GM23338 (cell line): ENCODE data around the gene USP7. TPM values are rescaled to one million over a fixed set of nuclear protein-coding genes. Genes with fewer than 3 reads are reported as not detected.

ENCODE experiments used
- ATAC-seq: fragments of 200-7000 bp; cut with Tn5 transposase; 3 replicates; pipeline ENCODE4 v1.9.1; 2020
- DNase-seq: peaks from one replicate; pipeline ENCODE4 v3.0.0-alpha.2; 2015; ENCODE audit warnings: low spot score
- H2AFZ ChIP-seq: fragments of 200-600 bp; sonication (generic); 2 replicates; pipeline ENCODE4 v1.8.0; 2016; ENCODE audit warnings: antibody characterized with exemption, mild to moderate bottlenecking, moderate library complexity
- H3F3A ChIP-seq: fragments of 200-600 bp; sonication (generic); replicated peaks from 2 replicates; pipeline ENCODE4 v1.8.0; 2017; ENCODE audit warnings: antibody characterized with exemption, mixed run types, low read depth
- H3K27ac ChIP-seq: fragments of 200-600 bp; sonication (generic); 2 replicates; pipeline ENCODE4 v1.6.1; 2016; ENCODE audit warnings: low read depth
- H3K27me3 ChIP-seq: fragments of 200-600 bp; sonication (generic); 2 replicates; pipeline ENCODE4 v1.8.0; 2016; ENCODE audit warnings: mild to moderate bottlenecking, mixed run types, moderate library complexity; ENCODE audit not compliant: insufficient read depth
- H3K36me3 ChIP-seq: fragments of 200-600 bp; sonication (generic); 2 replicates; pipeline ENCODE4 v1.8.0; 2016; ENCODE audit warnings: mild to moderate bottlenecking; ENCODE audit not compliant: insufficient read depth
- H3K4me1 ChIP-seq: fragments of 200-600 bp; sonication (generic); 2 replicates; pipeline ENCODE4 v1.8.0; 2016; ENCODE audit warnings: mild to moderate bottlenecking, moderate library complexity; ENCODE audit not compliant: insufficient read depth
- H3K4me2 ChIP-seq: fragments of 200-600 bp; sonication (generic); 2 replicates; pipeline ENCODE4 v1.7.1; 2017; ENCODE audit warnings: mixed run types
- H3K4me3 ChIP-seq: fragments of 200-600 bp; sonication (generic); 2 replicates; pipeline ENCODE4 v1.6.1; 2016; ENCODE audit warnings: mixed run types
- H3K79me2 ChIP-seq: fragments of 200-600 bp; sonication (generic); replicated peaks from 2 replicates; pipeline ENCODE4 v1.8.0; 2017; ENCODE audit warnings: mild to moderate bottlenecking; ENCODE audit not compliant: insufficient read depth
- H3K9me2 ChIP-seq: fragments of 200-600 bp; sonication (generic); 2 replicates; pipeline ENCODE4 v1.8.0; 2017; ENCODE audit not compliant: insufficient read depth
- H4K20me1 ChIP-seq: fragments of 200-600 bp; sonication (generic); replicated peaks from 2 replicates; pipeline ENCODE4 v1.8.0; 2017; ENCODE audit warnings: mild to moderate bottlenecking; ENCODE audit not compliant: insufficient read depth
- H3K27ac Mint-ChIP-seq: 2 replicates; pipeline ENCODE4 v1.8.0; 2020; ENCODE audit warnings: inconsistent platforms, mild to moderate bottlenecking, moderate library complexity, mixed read lengths
- H3K27me3 Mint-ChIP-seq: 3 replicates; pipeline ENCODE4 v1.8.0; 2022; ENCODE audit warnings: low read depth, mild to moderate bottlenecking, moderate library complexity, mixed read lengths, inconsistent platforms; ENCODE audit not compliant: insufficient read depth, poor library complexity
- H3K36me3 Mint-ChIP-seq: 3 replicates; pipeline ENCODE4 v1.8.0; 2021; ENCODE audit warnings: low read depth, mild to moderate bottlenecking, inconsistent platforms, moderate library complexity, mixed read lengths
- H3K4me1 Mint-ChIP-seq: 3 replicates; pipeline ENCODE4 v1.8.0; 2020; ENCODE audit warnings: mild to moderate bottlenecking, inconsistent platforms, mixed read lengths
- H3K4me3 Mint-ChIP-seq: 3 replicates; pipeline ENCODE4 v1.8.0; 2021; ENCODE audit warnings: moderate library complexity, mild to moderate bottlenecking, inconsistent platforms, mixed read lengths
- H3K9me3 Mint-ChIP-seq: 3 replicates; pipeline ENCODE4 v1.8.0; 2020; ENCODE audit warnings: moderate library complexity, mild to moderate bottlenecking, inconsistent platforms, mixed read lengths
- CREB1 ChIP-seq: fragments of 250-450 bp; sonication (Bioruptor Pico); IDR thresholded peaks from 2 replicates; pipeline ENCODE4 v1.5.0; 2020; ENCODE audit warnings: low read depth, mild to moderate bottlenecking, moderate library complexity
- EZH2phosphoT487 ChIP-seq: fragments of 200-600 bp; sonication (generic); IDR thresholded peaks from one replicate; pipeline ENCODE4 v1.8.1; 2018; ENCODE audit warnings: antibody characterized with exemption; ENCODE audit not compliant: unreplicated experiment
- POLR2AphosphoS5 ChIP-seq: IDR thresholded peaks from 2 replicates; pipeline ENCODE4 v1.6.1; 2016; ENCODE audit warnings: antibody characterized with exemption, low read depth
- STAT1 ChIP-seq: IDR thresholded peaks from one replicate; pipeline ENCODE4 v1.6.1; 2016; ENCODE audit warnings: antibody characterized with exemption; ENCODE audit not compliant: unreplicated experiment
- ZNF114 ChIP-seq: fragments of 250-450 bp; sonication (Bioruptor Pico); IDR thresholded peaks from 2 replicates; pipeline ENCODE4 v1.5.0; 2020; ENCODE audit warnings: mild to moderate bottlenecking, moderate library complexity
- ZNF331 ChIP-seq: fragments of 250-450 bp; sonication (Bioruptor Pico); IDR thresholded peaks from 2 replicates; pipeline ENCODE4 v1.5.0; 2020; ENCODE audit warnings: low read depth, mild to moderate bottlenecking, moderate library complexity
- polyA plus RNA-seq: library from polyadenylated mRNA; unstranded; fragments of >200 nt; fragmentation: Nextera tagmentation; extraction: Ambion mirVana; gene quantifications from 2 replicates; pipeline ENCODE4 v1.2.1, GENCODE V29; 2016
- total RNA-seq: library from RNA; depleted of rRNA; stranded (reverse); fragments of >200 nt; shearing (Covaris generic); gene quantifications from 2 replicates; pipeline ENCODE4 v1.2.3, GENCODE V29; 2014
- TF ChIP-seq, protein P1 (sequence below), 2 experiments: fragments of 200-600 bp in 1 of 2; sonication (generic) in 1 of 2; conservative IDR thresholded peaks; 2 replicates each; pipeline versions ENCODE4 v1.5.1 to v1.6.1; 2016 to 2017; ENCODE audit warnings: antibody characterized with exemption in 2 of 2, low read depth in 2 of 2, mild to moderate bottlenecking in 2 of 2, moderate library complexity in 1 of 2
- TF ChIP-seq, protein P2 (sequence below): fragments of 250-450 bp; sonication (Bioruptor Pico); IDR thresholded peaks from 2 replicates; pipeline ENCODE4 v1.5.0; 2020; ENCODE audit warnings: mild to moderate bottlenecking, moderate library complexity
- TF ChIP-seq, protein P3 (sequence below): IDR thresholded peaks from one replicate; pipeline ENCODE4 v1.6.1; 2018; ENCODE audit warnings: antibody characterized with exemption; ENCODE audit not compliant: unreplicated experiment
- TF ChIP-seq, protein P4 (sequence below): IDR thresholded peaks from 2 replicates; pipeline ENCODE4 v1.6.1; 2016; ENCODE audit warnings: antibody characterized with exemption

Gene USP7
- total and polyA plus RNA-seq, 2 experiments from 2014 or later: 42.3 to 130 TPM

DNA sequence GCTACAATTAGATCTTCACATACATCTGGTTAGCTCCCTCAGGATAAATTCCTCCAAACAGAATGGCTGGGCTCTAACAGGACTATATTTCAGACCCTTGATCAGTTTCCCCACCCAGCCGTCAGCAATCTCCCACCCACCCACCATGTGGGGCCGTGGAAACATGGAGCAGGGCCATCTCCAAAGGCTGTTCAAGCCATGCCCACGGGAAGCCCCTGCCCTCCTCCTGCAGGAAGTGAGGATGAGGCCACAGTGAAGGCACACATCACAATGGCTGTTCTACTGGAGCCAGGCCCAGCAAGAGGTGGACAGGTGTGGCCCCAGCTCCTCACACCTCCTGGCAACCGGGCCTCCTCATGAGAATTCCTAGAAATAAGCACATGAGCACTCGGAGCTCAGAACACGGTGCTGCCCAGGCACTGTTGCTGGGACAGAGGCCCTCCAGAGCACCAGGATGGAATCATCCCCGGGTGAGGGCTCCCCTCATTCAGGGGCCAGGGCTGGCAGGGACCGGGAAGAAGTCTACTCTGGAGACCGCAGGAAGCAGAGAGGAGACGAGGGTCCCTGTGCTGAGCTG is 81.6 kb downstream of the USP7 start, which contains the start of gene LITAFD (continued):
- TF ChIP-seq STAT1 (no peak), EZH2phosphoT487 (no peak), ZNF114 (no peak), ZNF331 (no peak), CREB1 (CRISPR knock-in tag) (no peak)

DNA sequence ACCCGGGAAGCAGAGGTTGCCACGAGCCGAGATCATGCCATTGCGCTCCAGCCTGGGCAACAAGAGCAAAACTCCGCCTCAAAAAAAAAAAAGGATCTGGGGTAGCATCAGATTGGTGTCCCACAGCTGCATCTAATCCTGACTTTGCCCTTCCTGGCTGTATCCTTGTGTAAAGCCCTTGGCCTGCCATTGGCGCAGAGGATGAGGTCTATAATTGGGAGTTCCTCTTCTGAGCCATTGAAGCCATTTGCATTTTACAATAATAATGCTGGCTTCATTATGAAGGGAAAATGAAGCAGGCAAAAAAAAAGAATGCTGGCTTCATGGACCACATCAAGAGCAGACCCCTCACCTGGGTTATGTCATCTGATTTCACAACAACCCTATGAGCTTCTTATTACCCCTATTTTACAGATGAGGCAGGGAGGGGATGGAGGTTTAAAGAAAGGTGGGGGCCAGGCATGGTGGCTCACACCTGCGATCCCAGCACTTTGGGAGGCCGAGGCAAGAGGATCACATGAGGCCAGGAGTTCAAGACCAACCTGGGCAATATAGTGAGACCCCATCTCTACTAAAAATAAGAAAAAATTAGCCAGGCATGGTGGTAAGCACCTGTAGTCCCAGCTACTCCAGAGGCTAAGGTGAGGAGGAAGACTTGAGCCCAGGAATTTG is 82.7 kb downstream of the USP7 start:
- no peak overlapping the region for H2AFZ ChIP-seq
- H3F3A ChIP-seq: 0 out of 2 replicates have a peak, but pooled peaks cover 3% of the 10 kb centered on the region
- H3K79me2 ChIP-seq: no peaks in the 10 kb centered on the region
- H3K27ac Mint-ChIP-seq: no peak overlapping the region
- ATAC-seq (no peak), DNase-seq (no peak)
- H3K27ac ChIP-seq: no peak overlapping the region
- H3K36me3 Mint-ChIP-seq: no peaks in the 10 kb centered on the region; the same call in 1 of the 3 replicates
- no peaks in the 10 kb centered on the region for H4K20me1 ChIP-seq
- no peak overlapping the region for H3K4me3 Mint-ChIP-seq
- H3K9me2 ChIP-seq: no peaks in the 10 kb centered on the region
- H3K4me1 ChIP-seq: peaks cover 15% of the 10 kb centered on the region
- H3K27me3 ChIP-seq: no peaks in the 10 kb centered on the region
- H3K36me3 ChIP-seq: no peaks in the 10 kb centered on the region
- H3K27me3 Mint-ChIP-seq: peaks cover 25% of the 10 kb centered on the region
- H3K4me2 ChIP-seq: no peak overlapping the region
- TF ChIP-seq, protein P1, sequence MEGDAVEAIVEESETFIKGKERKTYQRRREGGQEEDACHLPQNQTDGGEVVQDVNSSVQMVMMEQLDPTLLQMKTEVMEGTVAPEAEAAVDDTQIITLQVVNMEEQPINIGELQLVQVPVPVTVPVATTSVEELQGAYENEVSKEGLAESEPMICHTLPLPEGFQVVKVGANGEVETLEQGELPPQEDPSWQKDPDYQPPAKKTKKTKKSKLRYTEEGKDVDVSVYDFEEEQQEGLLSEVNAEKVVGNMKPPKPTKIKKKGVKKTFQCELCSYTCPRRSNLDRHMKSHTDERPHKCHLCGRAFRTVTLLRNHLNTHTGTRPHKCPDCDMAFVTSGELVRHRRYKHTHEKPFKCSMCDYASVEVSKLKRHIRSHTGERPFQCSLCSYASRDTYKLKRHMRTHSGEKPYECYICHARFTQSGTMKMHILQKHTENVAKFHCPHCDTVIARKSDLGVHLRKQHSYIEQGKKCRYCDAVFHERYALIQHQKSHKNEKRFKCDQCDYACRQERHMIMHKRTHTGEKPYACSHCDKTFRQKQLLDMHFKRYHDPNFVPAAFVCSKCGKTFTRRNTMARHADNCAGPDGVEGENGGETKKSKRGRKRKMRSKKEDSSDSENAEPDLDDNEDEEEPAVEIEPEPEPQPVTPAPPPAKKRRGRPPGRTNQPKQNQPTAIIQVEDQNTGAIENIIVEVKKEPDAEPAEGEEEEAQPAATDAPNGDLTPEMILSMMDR (conservative IDR thresholded peaks at IDR 0.05; ENCODE audit: low read depth in 2 of 2): no peak
- TF ChIP-seq, protein P2, sequence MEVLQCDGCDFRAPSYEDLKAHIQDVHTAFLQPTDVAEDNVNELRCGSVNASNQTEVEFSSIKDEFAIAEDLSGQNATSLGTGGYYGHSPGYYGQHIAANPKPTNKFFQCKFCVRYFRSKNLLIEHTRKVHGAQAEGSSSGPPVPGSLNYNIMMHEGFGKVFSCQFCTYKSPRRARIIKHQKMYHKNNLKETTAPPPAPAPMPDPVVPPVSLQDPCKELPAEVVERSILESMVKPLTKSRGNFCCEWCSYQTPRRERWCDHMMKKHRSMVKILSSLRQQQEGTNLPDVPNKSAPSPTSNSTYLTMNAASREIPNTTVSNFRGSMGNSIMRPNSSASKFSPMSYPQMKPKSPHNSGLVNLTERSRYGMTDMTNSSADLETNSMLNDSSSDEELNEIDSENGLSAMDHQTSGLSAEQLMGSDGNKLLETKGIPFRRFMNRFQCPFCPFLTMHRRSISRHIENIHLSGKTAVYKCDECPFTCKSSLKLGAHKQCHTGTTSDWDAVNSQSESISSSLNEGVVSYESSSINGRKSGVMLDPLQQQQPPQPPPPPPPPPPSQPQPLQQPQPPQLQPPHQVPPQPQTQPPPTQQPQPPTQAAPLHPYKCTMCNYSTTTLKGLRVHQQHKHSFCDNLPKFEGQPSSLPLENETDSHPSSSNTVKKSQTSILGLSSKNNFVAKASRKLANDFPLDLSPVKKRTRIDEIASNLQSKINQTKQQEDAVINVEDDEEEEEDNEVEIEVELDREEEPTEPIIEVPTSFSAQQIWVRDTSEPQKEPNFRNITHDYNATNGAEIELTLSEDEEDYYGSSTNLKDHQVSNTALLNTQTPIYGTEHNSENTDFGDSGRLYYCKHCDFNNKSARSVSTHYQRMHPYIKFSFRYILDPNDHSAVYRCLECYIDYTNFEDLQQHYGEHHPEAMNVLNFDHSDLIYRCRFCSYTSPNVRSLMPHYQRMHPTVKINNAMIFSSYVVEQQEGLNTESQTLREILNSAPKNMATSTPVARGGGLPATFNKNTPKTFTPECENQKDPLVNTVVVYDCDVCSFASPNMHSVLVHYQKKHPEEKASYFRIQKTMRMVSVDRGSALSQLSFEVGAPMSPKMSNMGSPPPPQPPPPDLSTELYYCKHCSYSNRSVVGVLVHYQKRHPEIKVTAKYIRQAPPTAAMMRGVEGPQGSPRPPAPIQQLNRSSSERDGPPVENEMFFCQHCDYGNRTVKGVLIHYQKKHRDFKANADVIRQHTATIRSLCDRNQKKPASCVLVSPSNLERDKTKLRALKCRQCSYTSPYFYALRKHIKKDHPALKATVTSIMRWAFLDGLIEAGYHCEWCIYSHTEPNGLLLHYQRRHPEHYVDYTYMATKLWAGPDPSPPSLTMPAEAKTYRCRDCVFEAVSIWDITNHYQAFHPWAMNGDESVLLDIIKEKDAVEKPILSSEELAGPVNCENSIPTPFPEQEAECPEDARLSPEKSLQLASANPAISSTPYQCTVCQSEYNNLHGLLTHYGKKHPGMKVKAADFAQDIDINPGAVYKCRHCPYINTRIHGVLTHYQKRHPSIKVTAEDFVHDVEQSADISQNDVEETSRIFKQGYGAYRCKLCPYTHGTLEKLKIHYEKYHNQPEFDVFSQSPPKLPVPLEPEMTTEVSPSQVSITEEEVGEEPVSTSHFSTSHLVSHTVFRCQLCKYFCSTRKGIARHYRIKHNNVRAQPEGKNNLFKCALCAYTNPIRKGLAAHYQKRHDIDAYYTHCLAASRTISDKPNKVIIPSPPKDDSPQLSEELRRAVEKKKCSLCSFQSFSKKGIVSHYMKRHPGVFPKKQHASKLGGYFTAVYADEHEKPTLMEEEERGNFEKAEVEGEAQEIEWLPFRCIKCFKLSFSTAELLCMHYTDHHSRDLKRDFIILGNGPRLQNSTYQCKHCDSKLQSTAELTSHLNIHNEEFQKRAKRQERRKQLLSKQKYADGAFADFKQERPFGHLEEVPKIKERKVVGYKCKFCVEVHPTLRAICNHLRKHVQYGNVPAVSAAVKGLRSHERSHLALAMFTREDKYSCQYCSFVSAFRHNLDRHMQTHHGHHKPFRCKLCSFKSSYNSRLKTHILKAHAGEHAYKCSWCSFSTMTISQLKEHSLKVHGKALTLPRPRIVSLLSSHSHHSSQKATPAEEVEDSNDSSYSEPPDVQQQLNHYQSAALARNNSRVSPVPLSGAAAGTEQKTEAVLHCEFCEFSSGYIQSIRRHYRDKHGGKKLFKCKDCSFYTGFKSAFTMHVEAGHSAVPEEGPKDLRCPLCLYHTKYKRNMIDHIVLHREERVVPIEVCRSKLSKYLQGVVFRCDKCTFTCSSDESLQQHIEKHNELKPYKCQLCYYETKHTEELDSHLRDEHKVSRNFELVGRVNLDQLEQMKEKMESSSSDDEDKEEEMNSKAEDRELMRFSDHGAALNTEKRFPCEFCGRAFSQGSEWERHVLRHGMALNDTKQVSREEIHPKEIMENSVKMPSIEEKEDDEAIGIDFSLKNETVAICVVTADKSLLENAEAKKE (CRISPR knock-in tag): no peak
- TF ChIP-seq, protein P3, sequence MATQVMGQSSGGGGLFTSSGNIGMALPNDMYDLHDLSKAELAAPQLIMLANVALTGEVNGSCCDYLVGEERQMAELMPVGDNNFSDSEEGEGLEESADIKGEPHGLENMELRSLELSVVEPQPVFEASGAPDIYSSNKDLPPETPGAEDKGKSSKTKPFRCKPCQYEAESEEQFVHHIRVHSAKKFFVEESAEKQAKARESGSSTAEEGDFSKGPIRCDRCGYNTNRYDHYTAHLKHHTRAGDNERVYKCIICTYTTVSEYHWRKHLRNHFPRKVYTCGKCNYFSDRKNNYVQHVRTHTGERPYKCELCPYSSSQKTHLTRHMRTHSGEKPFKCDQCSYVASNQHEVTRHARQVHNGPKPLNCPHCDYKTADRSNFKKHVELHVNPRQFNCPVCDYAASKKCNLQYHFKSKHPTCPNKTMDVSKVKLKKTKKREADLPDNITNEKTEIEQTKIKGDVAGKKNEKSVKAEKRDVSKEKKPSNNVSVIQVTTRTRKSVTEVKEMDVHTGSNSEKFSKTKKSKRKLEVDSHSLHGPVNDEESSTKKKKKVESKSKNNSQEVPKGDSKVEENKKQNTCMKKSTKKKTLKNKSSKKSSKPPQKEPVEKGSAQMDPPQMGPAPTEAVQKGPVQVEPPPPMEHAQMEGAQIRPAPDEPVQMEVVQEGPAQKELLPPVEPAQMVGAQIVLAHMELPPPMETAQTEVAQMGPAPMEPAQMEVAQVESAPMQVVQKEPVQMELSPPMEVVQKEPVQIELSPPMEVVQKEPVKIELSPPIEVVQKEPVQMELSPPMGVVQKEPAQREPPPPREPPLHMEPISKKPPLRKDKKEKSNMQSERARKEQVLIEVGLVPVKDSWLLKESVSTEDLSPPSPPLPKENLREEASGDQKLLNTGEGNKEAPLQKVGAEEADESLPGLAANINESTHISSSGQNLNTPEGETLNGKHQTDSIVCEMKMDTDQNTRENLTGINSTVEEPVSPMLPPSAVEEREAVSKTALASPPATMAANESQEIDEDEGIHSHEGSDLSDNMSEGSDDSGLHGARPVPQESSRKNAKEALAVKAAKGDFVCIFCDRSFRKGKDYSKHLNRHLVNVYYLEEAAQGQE: no peak
- TF ChIP-seq CREB1 (CRISPR knock-in tag): no peak
- TF ChIP-seq, protein P4, sequence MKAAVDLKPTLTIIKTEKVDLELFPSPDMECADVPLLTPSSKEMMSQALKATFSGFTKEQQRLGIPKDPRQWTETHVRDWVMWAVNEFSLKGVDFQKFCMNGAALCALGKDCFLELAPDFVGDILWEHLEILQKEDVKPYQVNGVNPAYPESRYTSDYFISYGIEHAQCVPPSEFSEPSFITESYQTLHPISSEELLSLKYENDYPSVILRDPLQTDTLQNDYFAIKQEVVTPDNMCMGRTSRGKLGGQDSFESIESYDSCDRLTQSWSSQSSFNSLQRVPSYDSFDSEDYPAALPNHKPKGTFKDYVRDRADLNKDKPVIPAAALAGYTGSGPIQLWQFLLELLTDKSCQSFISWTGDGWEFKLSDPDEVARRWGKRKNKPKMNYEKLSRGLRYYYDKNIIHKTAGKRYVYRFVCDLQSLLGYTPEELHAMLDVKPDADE: no peak
- TF ChIP-seq POLR2AphosphoS5: no peak
- TF ChIP-seq EZH2phosphoT487: no peak
- H3K4me1 Mint-ChIP-seq: peaks cover 23% of the 10 kb centered on the region
- no peak overlapping the region for H3K4me3 ChIP-seq
- no peaks in the 10 kb centered on the region; the same call in 2 of the 3 replicates for H3K9me3 Mint-ChIP-seq
